Measurements from ENCODE around the gene GNAZ.

GRCh38 chr22:23155143-23155542, 84.8 kb downstream of the GNAZ start:
- no peak for TF ChIP-seq EP300 (IDR thresholded peaks at IDR 0.05; ENCODE audit: low read depth)
- no peak for TF ChIP-seq CTCF (IDR thresholded peaks at IDR 0.05)
- TF ChIP-seq POLR2A (IDR thresholded peaks at IDR 0.05) = no peak

All from transverse colon (tissue), 3 donors.